ENCODE results near the gene ADCY10.

Gene ADCY10

GRCh38 chr1:167789501-167789900, 124.4 kb downstream of the ADCY10 start:
- H3K18ac ChIP-seq (ENCODE audit: low read length), result no peak overlapping the region
- H3K56ac ChIP-seq (ENCODE audit: low read length), result no peak overlapping the region
- H3K23ac ChIP-seq (ENCODE audit: low read length), result no peak overlapping the region
- no peak overlapping the region for H2BK120ac ChIP-seq (ENCODE audit: low read depth, low read length)
- no peak overlapping the region for H3K4ac ChIP-seq (ENCODE audit: low read depth, low read length)
- no CpG with 5 or more reads among the region's 3 CpGs for WGBS (ENCODE audit: extremely low coverage, insufficient coverage, low lambda C conversion rate)
- H3K9ac ChIP-seq (ENCODE audit: low read length), result no peak overlapping the region
- H2BK5ac ChIP-seq (ENCODE audit: low read length), result no peak overlapping the region
- H4K5ac ChIP-seq (ENCODE audit: low read length), result no peak overlapping the region
- H3K27me3 ChIP-seq (ENCODE audit: insufficient read depth, low read length, poor library complexity), result no peaks in the 10 kb centered on the region
- H2AK5ac ChIP-seq (ENCODE audit: low read length), result no peak overlapping the region
- peaks cover 14% of the 10 kb centered on the region for H3K79me1 ChIP-seq (ENCODE audit: low read length)
- peaks cover 2% of the 10 kb centered on the region for H3K4me1 ChIP-seq (ENCODE audit: control insufficient read depth, low read depth, low read length)
- H3K4me2 ChIP-seq (ENCODE audit: low read length), result no peak overlapping the region
- no peaks in the 10 kb centered on the region for H3K79me2 ChIP-seq (ENCODE audit: control insufficient read depth, insufficient read depth, low read length)
- DNase-seq, result no peak
- H2BK15ac ChIP-seq (replicated peaks; ENCODE audit: low read depth), result no peak overlapping the region
- H4K8ac ChIP-seq (ENCODE audit: low read depth, low read length), result no peak overlapping the region
- H3K36me3 ChIP-seq (ENCODE audit: control insufficient read depth, insufficient read depth, low read length), result peaks cover 9% of the 10 kb centered on the region
- H3K4me3 ChIP-seq (ENCODE audit: low read length), result no peak overlapping the region
- H3K27ac ChIP-seq (ENCODE audit: low read depth, low read length), result no peak overlapping the region

GRCh38 chr1:167786502-167786901, 127.4 kb downstream of the ADCY10 start:
- WGBS (ENCODE audit: extremely low coverage, insufficient coverage, low lambda C conversion rate), result no CpG with 5 or more reads among the region's 5 CpGs
- Histone ChIP-seq H2BK120ac (ENCODE audit: low read depth, low read length) (no peak overlapping the region), H3K36me3 (ENCODE audit: control insufficient read depth, insufficient read depth, low read length) (peaks cover 9% of the 10 kb centered on the region), H3K4me1 (ENCODE audit: control insufficient read depth, low read depth, low read length) (peaks cover 2% of the 10 kb centered on the region), H3K23ac (ENCODE audit: low read length) (no peak overlapping the region), H2BK15ac (replicated peaks; ENCODE audit: low read depth) (no peak overlapping the region), H4K8ac (ENCODE audit: low read depth, low read length) (no peak overlapping the region), H3K4ac (ENCODE audit: low read depth, low read length) (no peak overlapping the region), H2AK5ac (ENCODE audit: low read length) (no peak overlapping the region), H3K79me2 (ENCODE audit: control insufficient read depth, insufficient read depth, low read length) (no peaks in the 10 kb centered on the region), H3K4me3 (ENCODE audit: low read length) (no peak overlapping the region), H3K4me2 (ENCODE audit: low read length) (no peak overlapping the region), H3K27ac (ENCODE audit: low read depth, low read length) (no peak overlapping the region), H3K79me1 (ENCODE audit: low read length) (peaks cover 11% of the 10 kb centered on the region), H3K27me3 (ENCODE audit: insufficient read depth, low read length, poor library complexity) (no peaks in the 10 kb centered on the region), H4K5ac (ENCODE audit: low read length) (no peak overlapping the region), H3K9ac (ENCODE audit: low read length) (no peak overlapping the region), H2BK5ac (ENCODE audit: low read length) (no peak overlapping the region), H3K56ac (ENCODE audit: low read length) (no peak overlapping the region), H3K18ac (ENCODE audit: low read length) (no peak overlapping the region)
- no peak for DNase-seq

GRCh38 chr1:167784876-167785550, 128.9 kb downstream of the ADCY10 start:
- no peaks in the 10 kb centered on the region for H3K79me2 ChIP-seq (ENCODE audit: control insufficient read depth, insufficient read depth, low read length)
- no peak overlapping the region for H3K27ac ChIP-seq (ENCODE audit: low read depth, low read length)
- H3K79me1 ChIP-seq (ENCODE audit: low read length), result peaks cover 8% of the 10 kb centered on the region
- no peak overlapping the region for H3K4ac ChIP-seq (ENCODE audit: low read depth, low read length)
- no peak overlapping the region for H3K4me2 ChIP-seq (ENCODE audit: low read length)
- H4K8ac ChIP-seq (ENCODE audit: low read depth, low read length), result no peak overlapping the region
- no peak overlapping the region for H2AK5ac ChIP-seq (ENCODE audit: low read length)
- no peak overlapping the region for H3K23ac ChIP-seq (ENCODE audit: low read length)
- no peak overlapping the region for H2BK5ac ChIP-seq (ENCODE audit: low read length)
- no peak for DNase-seq
- H3K9ac ChIP-seq (ENCODE audit: low read length), result no peak overlapping the region
- no peak overlapping the region for H3K4me3 ChIP-seq (ENCODE audit: low read length)
- H2BK120ac ChIP-seq (ENCODE audit: low read depth, low read length), result no peak overlapping the region
- no peak overlapping the region for H2BK15ac ChIP-seq (replicated peaks; ENCODE audit: low read depth)
- H3K4me1 ChIP-seq (ENCODE audit: control insufficient read depth, low read depth, low read length), result no peaks in the 10 kb centered on the region
- H3K18ac ChIP-seq (ENCODE audit: low read length), result no peak overlapping the region
- no peaks in the 10 kb centered on the region for H3K27me3 ChIP-seq (ENCODE audit: insufficient read depth, low read length, poor library complexity)
- no peak overlapping the region for H4K5ac ChIP-seq (ENCODE audit: low read length)
- no peak overlapping the region for H3K56ac ChIP-seq (ENCODE audit: low read length)
- WGBS (ENCODE audit: extremely low coverage, insufficient coverage, low lambda C conversion rate), result 100% methylated on average over 2 of the region's 3 CpGs
- H3K36me3 ChIP-seq (ENCODE audit: control insufficient read depth, insufficient read depth, low read length), result peaks cover 4% of the 10 kb centered on the region

GRCh38 chr1:167782946-167783345, 131.0 kb downstream of the ADCY10 start:
- no peak overlapping the region for H2AK5ac ChIP-seq (ENCODE audit: low read length)
- H2BK15ac ChIP-seq (replicated peaks; ENCODE audit: low read depth), result no peak overlapping the region
- DNase-seq, result no peak
- peaks cover 8% of the 10 kb centered on the region for H3K79me1 ChIP-seq (ENCODE audit: low read length)
- H3K4me2 ChIP-seq (ENCODE audit: low read length), result no peak overlapping the region
- H2BK5ac ChIP-seq (ENCODE audit: low read length), result no peak overlapping the region
- no peaks in the 10 kb centered on the region for H3K79me2 ChIP-seq (ENCODE audit: control insufficient read depth, insufficient read depth, low read length)
- H3K4me1 ChIP-seq (ENCODE audit: control insufficient read depth, low read depth, low read length), result no peaks in the 10 kb centered on the region
- H3K56ac ChIP-seq (ENCODE audit: low read length), result no peak overlapping the region
- H4K5ac ChIP-seq (ENCODE audit: low read length), result no peak overlapping the region
- H3K4ac ChIP-seq (ENCODE audit: low read depth, low read length), result no peak overlapping the region
- no peak overlapping the region for H4K8ac ChIP-seq (ENCODE audit: low read depth, low read length)
- no CpG with 5 or more reads among the region's 1 CpG for WGBS (ENCODE audit: extremely low coverage, insufficient coverage, low lambda C conversion rate)
- H3K36me3 ChIP-seq (ENCODE audit: control insufficient read depth, insufficient read depth, low read length), result no peaks in the 10 kb centered on the region
- no peak overlapping the region for H3K9ac ChIP-seq (ENCODE audit: low read length)
- no peak overlapping the region for H3K27ac ChIP-seq (ENCODE audit: low read depth, low read length)
- no peaks in the 10 kb centered on the region for H3K27me3 ChIP-seq (ENCODE audit: insufficient read depth, low read length, poor library complexity)
- no peak overlapping the region for H3K4me3 ChIP-seq (ENCODE audit: low read length)
- H3K18ac ChIP-seq (ENCODE audit: low read length), result no peak overlapping the region
- H2BK120ac ChIP-seq (ENCODE audit: low read depth, low read length), result no peak overlapping the region
- no peak overlapping the region for H3K23ac ChIP-seq (ENCODE audit: low read length)

- H4K5ac ChIP-seq (ENCODE audit: low read length), result no peak overlapping the region
- no peak overlapping the region for H3K4me3 ChIP-seq (ENCODE audit: low read length)
- no peak overlapping the region for H3K9ac ChIP-seq (ENCODE audit: low read length)
- no peak overlapping the region for H2AK5ac ChIP-seq (ENCODE audit: low read length)
- no peak overlapping the region for H3K23ac ChIP-seq (ENCODE audit: low read length)
- H4K8ac ChIP-seq (ENCODE audit: low read depth, low read length), result no peak overlapping the region
- no peak overlapping the region for H3K18ac ChIP-seq (ENCODE audit: low read length)
- no peak overlapping the region for H3K4me2 ChIP-seq (ENCODE audit: low read length)
- H3K4ac ChIP-seq (ENCODE audit: low read depth, low read length), result no peak overlapping the region
- H3K56ac ChIP-seq (ENCODE audit: low read length), result no peak overlapping the region
- no peak for DNase-seq
- H3K79me2 ChIP-seq (ENCODE audit: control insufficient read depth, insufficient read depth, low read length), result no peaks in the 10 kb centered on the region
- H3K4me1 ChIP-seq (ENCODE audit: control insufficient read depth, low read depth, low read length), result no peaks in the 10 kb centered on the region
- peaks cover 3% of the 10 kb centered on the region for H3K36me3 ChIP-seq (ENCODE audit: control insufficient read depth, insufficient read depth, low read length)
- H3K27ac ChIP-seq (ENCODE audit: low read depth, low read length), result no peak overlapping the region
- no CpG with 5 or more reads among the region's 2 CpGs for WGBS (ENCODE audit: extremely low coverage, insufficient coverage, low lambda C conversion rate)
- no peak overlapping the region for H2BK120ac ChIP-seq (ENCODE audit: low read depth, low read length)
- peaks cover 10% of the 10 kb centered on the region for H3K79me1 ChIP-seq (ENCODE audit: low read length)
- H3K27me3 ChIP-seq (ENCODE audit: insufficient read depth, low read length, poor library complexity), result no peaks in the 10 kb centered on the region
- H2BK15ac ChIP-seq (replicated peaks; ENCODE audit: low read depth), result no peak overlapping the region
- H2BK5ac ChIP-seq (ENCODE audit: low read length), result no peak overlapping the region
Measured at GRCh38 chr1:167781558-167781957, 132.4 kb downstream of the ADCY10 start.

- Histone ChIP-seq H2BK5ac (ENCODE audit: low read length) (no peak overlapping the region), H3K36me3 (ENCODE audit: control insufficient read depth, insufficient read depth, low read length) (peaks cover 11% of the 10 kb centered on the region), H3K4ac (ENCODE audit: low read depth, low read length) (no peak overlapping the region), H3K4me2 (ENCODE audit: low read length) (no peak overlapping the region), H3K4me1 (ENCODE audit: control insufficient read depth, low read depth, low read length) (no peaks in the 10 kb centered on the region), H2AK5ac (ENCODE audit: low read length) (no peak overlapping the region), H3K56ac (ENCODE audit: low read length) (no peak overlapping the region), H3K79me1 (ENCODE audit: low read length) (peaks cover 14% of the 10 kb centered on the region), H4K8ac (ENCODE audit: low read depth, low read length) (no peak overlapping the region), H3K23ac (ENCODE audit: low read length) (no peak overlapping the region), H3K79me2 (ENCODE audit: control insufficient read depth, insufficient read depth, low read length) (peaks cover 1% of the 10 kb centered on the region), H3K4me3 (ENCODE audit: low read length) (no peak overlapping the region), H2BK120ac (ENCODE audit: low read depth, low read length) (no peak overlapping the region), H3K27ac (ENCODE audit: low read depth, low read length) (no peak overlapping the region), H2BK15ac (replicated peaks; ENCODE audit: low read depth) (no peak overlapping the region), H3K18ac (ENCODE audit: low read length) (no peak overlapping the region), H4K5ac (ENCODE audit: low read length) (no peak overlapping the region), H3K27me3 (ENCODE audit: insufficient read depth, low read length, poor library complexity) (no peaks in the 10 kb centered on the region), H3K9ac (ENCODE audit: low read length) (no peak overlapping the region)
- WGBS (ENCODE audit: extremely low coverage, insufficient coverage, low lambda C conversion rate), result no CpG with 5 or more reads among the region's 5 CpGs
- DNase-seq, result no peak
Measured at GRCh38 chr1:167777269-167777650, 136.7 kb downstream of the ADCY10 start.
